ENCODE data around the gene CACNA1D.

CACNA1D gene

GRCh38 chr3:53581671-53582070, 87.3 kb downstream of the CACNA1D start:
- no peak overlapping the region for H3K4me3 ChIP-seq
- DNase-seq (ENCODE audit: low spot score): no peak
- TF ChIP-seq, protein P1, sequence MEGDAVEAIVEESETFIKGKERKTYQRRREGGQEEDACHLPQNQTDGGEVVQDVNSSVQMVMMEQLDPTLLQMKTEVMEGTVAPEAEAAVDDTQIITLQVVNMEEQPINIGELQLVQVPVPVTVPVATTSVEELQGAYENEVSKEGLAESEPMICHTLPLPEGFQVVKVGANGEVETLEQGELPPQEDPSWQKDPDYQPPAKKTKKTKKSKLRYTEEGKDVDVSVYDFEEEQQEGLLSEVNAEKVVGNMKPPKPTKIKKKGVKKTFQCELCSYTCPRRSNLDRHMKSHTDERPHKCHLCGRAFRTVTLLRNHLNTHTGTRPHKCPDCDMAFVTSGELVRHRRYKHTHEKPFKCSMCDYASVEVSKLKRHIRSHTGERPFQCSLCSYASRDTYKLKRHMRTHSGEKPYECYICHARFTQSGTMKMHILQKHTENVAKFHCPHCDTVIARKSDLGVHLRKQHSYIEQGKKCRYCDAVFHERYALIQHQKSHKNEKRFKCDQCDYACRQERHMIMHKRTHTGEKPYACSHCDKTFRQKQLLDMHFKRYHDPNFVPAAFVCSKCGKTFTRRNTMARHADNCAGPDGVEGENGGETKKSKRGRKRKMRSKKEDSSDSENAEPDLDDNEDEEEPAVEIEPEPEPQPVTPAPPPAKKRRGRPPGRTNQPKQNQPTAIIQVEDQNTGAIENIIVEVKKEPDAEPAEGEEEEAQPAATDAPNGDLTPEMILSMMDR (IDR thresholded peaks at IDR 0.05): no peak
- H3K27ac ChIP-seq: no peak overlapping the region

GRCh38 chr3:53583161-53583690, 88.8 kb downstream of the CACNA1D start:
- TF ChIP-seq, protein P1 (IDR thresholded peaks at IDR 0.05): no peak
- no peak overlapping the region for H3K4me3 ChIP-seq
- DNase-seq (ENCODE audit: low spot score): no peak
- no peak overlapping the region for H3K27ac ChIP-seq

DNA sequence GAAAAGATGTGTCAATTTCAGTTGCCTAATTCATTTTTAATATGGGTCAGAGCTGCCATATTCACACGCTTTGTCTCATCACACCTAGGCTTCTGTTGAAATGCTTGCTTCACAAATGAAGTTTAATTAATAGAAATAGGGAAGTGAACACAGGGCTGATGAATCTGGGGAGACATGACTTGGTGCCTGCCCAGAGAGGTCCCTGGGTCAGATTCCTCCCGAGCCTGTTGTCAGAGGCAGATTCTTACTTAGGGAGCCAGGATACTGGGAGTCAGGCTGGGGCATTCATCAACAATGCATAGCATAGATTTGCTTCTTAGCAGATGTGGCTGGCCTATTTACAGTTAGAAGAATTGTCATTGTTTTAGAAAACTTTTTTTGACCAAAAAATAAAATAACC, 90.6 kb downstream of the CACNA1D start:
- Histone ChIP-seq H3K4me3 (no peak overlapping the region), H3K27ac (no peak overlapping the region)
- TF ChIP-seq, protein P1 (IDR thresholded peaks at IDR 0.05): no peak
- no peak for DNase-seq (ENCODE audit: low spot score)

- no peak for DNase-seq (ENCODE audit: low spot score)
- Histone ChIP-seq H3K27ac (no peak overlapping the region), H3K4me3 (no peak overlapping the region)
- TF ChIP-seq, protein P1 (IDR thresholded peaks at IDR 0.05): no peak
These were observed 91.2 kb downstream of the CACNA1D start for GRCh38 chr3:53585627-53586026.

GRCh38 chr3:53588122-53588521, 93.7 kb downstream of the CACNA1D start:
- TF ChIP-seq, protein P1 (IDR thresholded peaks at IDR 0.05): no peak

GRCh38 chr3:53589201-53589600, 94.8 kb downstream of the CACNA1D start:
- TF ChIP-seq, protein P1 (IDR thresholded peaks at IDR 0.05): no peak
- Histone ChIP-seq H3K4me3 (no peak overlapping the region), H3K27ac (no peak overlapping the region)
- peak; percentile 33 for DNase-seq (ENCODE audit: low spot score)

More at GRCh38 chr3:53588122-53588521, 93.7 kb downstream of the CACNA1D start:
- H3K4me3 ChIP-seq: no peak overlapping the region
- DNase-seq (ENCODE audit: low spot score): no peak
- H3K27ac ChIP-seq: no peak overlapping the region

GRCh38 chr3:53589806-53590205, 95.4 kb downstream of the CACNA1D start:
- no peak overlapping the region for H3K27ac ChIP-seq
- TF ChIP-seq, protein P1 (IDR thresholded peaks at IDR 0.05): no peak

More at GRCh38 chr3:53589806-53590205, 95.4 kb downstream of the CACNA1D start:
- no peak for DNase-seq (ENCODE audit: low spot score)
- H3K4me3 ChIP-seq: no peak overlapping the region

All from coronary artery (tissue), 2 donors.